Stimulated activated CD4-positive, alpha-beta T cell treated with anti-CD3 and anti-CD28 coated beads, TNF-alpha, amount 100 ng/mL, for 48 hours (primary cell): ENCODE data around the gene NXF2B.
"Not testable (repeated sequence)": the region's sequence is repeated elsewhere in the genome, so short reads cannot be mapped to it uniquely, and the experiment has no call there.

ENCODE experiments used
- DNase-seq, 3 donors: peaks; one replicate each; pipeline ENCODE4 v3.0.0-alpha.2; 2020; ENCODE audit warnings: low read depth in 3 of 3

NXF2B gene

GRCh38 chrX:102439908-102440307 lies at the start of gene NXF2B:
Gene NXF2B (minus strand): TSS chrX:102440008. CDS start chrX:102380036, 59,972 bp downstream.
- DNase-seq = not testable (repeated sequence)

GRCh38 chrX:102478765-102479164 lies 39.0 kb upstream of the NXF2B start:
- not testable (repeated sequence) for DNase-seq

GRCh38 chrX:102471762-102472220 lies 32.0 kb upstream of the NXF2B start, which contains the start of gene TCP11X2:
Gene TCP11X2 (minus strand): TSS chrX:102471812.
- DNase-seq = not testable (repeated sequence)

- DNase-seq = not testable (repeated sequence)
Measured at GRCh38 chrX:102470215-102470614, 30.4 kb upstream of the NXF2B start.

- DNase-seq = not testable (repeated sequence)
Measured at GRCh38 chrX:102458615-102459014, 18.8 kb upstream of the NXF2B start.

GRCh38 chrX:102414493-102414892 lies 25.3 kb downstream of the NXF2B start:
- DNase-seq = not testable (repeated sequence)

GRCh38 chrX:102345916-102346315 lies 93.9 kb downstream of the NXF2B start:
- DNase-seq = peak in 2 of 3 donors; percentile 42 to 65

GRCh38 chrX:102341867-102342266 lies 97.9 kb downstream of the NXF2B start:
- DNase-seq = no peak

GRCh38 chrX:102339312-102340298 lies 100.2 kb downstream of the NXF2B start:
- DNase-seq = no peak

GRCh38 chrX:102338162-102338561 lies 101.6 kb downstream of the NXF2B start:
- no peak for DNase-seq
